EH (cell line): ENCODE data around the gene SDC1.
A peak's percentile ranks its signal among the peaks of the same experiment; 100 is the strongest.

Experiments used
- DNase-seq: peaks from one replicate; pipeline ENCODE4 v3.0.0-alpha.2; 2015; ENCODE audit warnings: low read depth

SDC1 gene

GRCh38 chr2:20183373-20183772 is 41.6 kb downstream of the SDC1 start:
- DNase-seq: no peak

- peak; percentile 77 for DNase-seq
Observed at GRCh38 chr2:20182241-20182931, 42.5 kb downstream of the SDC1 start.

GRCh38 chr2:20181761-20182160 is 43.2 kb downstream of the SDC1 start:
- DNase-seq: no peak

DNA sequence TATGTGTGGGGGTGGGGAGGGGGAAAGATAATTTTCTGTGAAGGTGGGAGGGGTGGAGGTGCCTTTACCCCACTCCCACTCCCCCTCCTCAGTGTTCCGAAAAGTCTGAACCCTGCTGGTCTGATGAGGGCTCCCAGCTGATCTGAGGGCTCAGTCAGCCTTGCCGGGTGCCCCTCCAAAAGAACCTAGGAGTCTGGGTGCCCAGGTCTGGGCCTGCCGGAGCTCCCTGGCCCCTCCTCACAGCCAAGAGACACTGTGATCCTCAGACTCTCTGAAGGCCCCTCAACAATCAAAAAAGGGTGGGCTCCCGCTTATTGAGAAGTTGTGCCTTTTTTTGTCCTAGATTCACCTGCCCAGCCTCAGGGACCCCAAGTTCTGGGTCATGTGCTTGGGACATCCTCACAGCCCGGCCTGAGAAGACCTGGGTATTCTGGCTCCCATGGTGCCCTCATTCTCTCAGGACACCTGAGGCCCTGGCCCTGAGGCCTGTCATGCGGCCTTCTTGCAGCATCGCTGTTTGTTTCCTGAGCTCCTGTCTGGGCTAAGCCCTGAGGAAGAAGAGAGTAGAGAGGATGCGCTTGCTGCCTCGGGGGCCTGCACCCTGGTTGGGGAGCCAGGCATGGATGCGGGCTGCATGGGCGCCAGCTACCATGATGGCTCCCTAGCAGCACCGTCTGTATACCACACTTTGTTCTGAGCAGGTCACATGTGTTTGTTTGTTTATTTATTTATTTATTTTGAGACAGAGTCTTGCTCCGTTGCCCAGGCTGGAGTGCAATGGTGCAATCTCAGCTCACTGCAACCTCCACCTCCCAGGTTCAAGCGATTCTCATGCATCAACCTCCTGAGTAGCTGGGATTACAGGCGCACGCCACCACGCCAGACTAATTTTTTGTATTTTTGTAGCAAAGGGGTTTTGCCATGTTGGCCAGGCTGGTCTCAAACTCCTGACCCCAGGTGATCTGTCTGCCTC is 44.0 kb downstream of the SDC1 start:
- no peak for DNase-seq

DNA sequence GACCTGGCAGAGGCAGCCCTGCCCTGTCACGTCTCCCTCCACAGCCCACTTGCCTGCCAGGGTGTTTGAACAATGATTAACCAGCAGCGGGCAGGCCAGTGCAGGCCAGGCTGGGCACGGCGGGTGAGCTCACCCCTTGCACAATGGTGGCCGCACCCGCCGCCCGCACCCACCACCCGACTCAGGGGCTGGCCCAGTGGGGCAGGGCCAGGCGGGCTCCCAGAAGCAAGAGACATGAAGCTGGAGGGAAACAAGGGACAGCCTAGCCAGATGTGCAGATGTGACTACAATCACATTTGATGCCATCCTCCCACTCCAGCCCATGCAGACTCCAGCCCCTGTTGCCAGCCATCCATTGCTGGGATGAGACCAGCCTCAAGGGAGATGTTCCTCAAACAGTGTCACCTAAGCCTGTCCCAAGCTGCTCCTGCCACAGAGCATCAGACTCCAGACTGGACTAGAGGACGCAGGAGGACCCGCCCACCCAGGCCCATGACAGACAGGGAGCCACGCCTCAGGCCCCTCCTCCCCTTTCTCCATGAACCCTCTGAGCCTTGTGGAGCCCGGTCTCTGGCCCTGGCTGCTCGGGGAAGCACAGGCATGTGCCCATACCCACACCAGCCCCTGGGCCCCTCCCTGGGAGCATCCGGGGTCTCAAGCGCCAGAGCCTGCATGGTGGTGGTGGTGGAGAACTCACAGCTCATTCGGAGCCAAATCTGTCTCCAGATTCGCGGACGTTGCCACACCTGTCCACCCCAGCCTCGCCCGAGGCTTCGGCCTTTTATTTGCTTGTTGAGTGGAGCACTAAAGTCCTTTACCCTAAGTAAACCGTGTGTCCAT is 45.0 kb downstream of the SDC1 start:
- DNase-seq: no peak

- DNase-seq: no peak
Observed at GRCh38 chr2:20179466-20179754, 45.5 kb downstream of the SDC1 start.

- no peak for DNase-seq
Observed at GRCh38 chr2:20178666-20179465, 46.1 kb downstream of the SDC1 start.

GRCh38 chr2:20178249-20178607 is 46.7 kb downstream of the SDC1 start:
- no peak for DNase-seq

DNA sequence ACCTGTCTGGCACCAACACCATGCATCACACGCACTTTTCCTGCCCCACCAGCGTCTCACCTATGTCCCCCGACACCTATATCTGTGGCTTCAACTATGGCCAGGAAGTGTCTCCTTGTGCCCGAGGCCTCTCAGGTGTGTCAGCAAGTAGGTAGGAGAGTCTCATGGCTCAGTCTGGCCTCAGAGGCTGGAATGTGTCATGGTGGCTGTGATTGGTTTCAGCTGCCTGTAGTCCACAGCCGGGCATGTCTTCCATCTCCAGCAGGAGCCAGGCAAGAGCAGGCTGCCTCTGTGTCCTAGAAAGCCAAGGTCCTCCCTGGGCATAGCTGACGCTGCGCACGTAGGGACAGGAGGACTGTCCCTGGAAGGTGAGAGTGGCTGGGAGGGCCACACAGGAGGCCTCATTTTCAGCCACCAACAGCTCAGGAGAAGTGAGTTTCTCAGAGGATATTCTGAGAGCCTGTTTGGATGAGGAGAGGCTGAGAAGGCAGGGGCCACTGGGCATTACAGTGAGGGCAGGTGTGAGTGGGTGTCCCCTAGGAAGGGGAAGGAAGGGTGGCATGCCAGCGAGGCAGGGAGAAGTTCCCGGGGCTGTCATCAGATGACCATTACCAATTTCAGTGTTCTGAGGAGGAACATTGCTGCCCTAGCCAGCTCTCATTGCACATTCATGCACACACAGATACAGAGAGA is 47.2 kb downstream of the SDC1 start:
- no peak for DNase-seq

GRCh38 chr2:20176760-20177159 is 48.2 kb downstream of the SDC1 start:
- no peak for DNase-seq

- DNase-seq: no peak
Observed at GRCh38 chr2:20175931-20176330, 49.0 kb downstream of the SDC1 start.

DNA sequence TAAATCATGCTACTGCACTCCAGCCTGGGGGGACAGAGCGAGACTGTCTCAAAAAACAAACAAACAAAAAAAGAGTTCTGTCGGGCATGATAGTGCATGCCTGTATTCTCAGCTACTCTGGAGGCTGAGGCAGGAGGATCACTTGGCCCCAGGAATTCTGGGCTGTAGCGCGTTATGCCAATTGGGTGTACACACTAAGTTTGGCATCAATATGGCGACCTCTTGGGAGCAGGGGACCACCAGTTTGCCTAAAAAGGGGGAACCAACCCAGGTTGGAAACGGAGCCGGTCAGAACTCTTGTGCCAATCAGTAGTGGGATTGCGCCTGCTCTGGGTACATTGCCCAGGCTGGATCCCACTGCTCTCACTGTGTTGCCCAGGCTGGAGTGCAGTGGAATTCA is 49.7 kb downstream of the SDC1 start:
- no peak for DNase-seq

DNA sequence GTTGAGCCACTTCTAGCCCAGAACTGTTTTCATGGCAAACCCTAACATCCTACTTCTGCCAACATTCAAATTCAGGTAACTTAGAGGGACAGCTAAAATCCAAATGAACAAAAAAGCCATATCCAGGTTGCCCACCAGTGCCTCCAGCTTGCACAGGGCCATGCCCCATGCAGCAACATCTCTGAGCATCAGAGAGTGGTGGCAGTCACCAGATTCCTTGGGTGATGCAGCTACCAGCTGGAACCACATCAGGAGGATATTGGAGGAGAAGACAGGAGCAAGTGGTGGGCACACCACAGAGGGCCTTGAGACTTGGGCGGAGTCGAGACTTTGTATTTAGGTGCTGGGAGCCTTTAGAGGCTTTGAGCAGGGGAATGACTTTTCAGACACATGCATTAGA is 50.5 kb downstream of the SDC1 start:
- no peak for DNase-seq

- DNase-seq: no peak
Observed at GRCh38 chr2:20173496-20174402, 51.2 kb downstream of the SDC1 start.

- DNase-seq: no peak
Observed at GRCh38 chr2:20173064-20173463, 51.9 kb downstream of the SDC1 start.

DNA sequence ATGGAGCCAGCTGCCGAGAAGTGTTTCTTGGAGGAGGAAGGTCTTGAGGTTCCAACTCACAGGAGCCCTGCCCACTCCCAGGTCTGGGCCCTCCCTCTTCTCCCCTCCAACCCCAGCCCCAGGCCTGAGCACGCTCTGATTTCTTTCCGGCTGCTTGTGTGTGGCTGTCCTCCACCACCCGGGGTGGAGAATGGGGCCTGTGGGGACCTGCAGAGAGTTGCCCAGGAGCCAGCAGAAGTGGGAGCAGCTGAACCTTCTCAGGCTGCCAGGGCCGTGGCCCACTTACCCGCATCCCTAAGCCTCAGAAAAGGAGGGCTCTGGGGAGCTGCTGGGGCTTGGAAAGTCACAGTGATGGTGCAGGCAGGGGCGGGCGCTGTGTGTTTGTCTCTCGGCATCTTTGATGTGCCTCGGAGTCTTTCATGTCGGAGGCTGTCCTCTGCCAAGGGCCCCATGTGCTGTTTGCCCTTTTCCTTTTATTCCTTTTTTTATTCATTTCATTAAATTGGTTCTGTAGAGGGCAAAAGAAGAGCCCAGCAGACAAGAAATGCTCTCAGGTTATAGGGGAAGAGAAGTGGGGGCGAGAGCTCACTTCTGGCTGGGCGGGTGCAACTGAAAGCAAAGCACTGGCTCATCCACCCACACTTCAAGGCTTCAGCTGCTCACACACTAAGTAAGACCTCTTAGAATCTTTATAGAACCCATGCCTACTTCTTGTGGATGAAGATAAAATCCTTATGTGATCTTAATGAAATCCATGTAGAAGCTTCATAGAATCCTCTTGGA is 52.5 kb downstream of the SDC1 start:
- DNase-seq: no peak

DNA sequence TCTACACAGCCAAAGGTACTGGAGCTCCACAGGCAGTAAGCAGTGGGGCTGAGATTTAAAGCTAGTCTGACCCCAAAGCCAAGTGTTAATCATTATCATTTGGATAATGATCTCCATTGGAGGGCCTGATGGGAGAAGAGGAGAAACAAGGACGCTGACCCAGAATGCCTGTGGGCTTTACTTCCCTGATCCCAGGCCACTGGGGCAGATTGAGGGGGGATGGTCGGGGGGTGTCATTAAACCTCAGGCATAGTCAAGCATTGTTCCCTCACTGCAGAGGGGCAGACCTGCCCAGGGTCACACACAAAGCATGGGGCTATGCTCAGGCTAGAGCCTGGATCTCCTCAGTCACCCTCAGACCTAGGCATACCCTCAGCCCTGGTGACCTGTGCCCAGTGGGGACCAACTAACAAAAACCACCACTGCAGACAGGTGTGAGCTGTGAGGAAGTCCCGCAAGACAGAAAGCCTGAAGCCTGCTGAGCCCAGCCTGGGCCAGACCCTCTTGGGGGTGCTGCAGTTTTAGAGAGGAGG is 53.4 kb downstream of the SDC1 start:
- DNase-seq: no peak

GRCh38 chr2:20170704-20171250 is 54.2 kb downstream of the SDC1 start:
- no peak for DNase-seq
